GM12801 (cell line): Measurements from ENCODE around the gene TMEM253.

Source experiments
- CTCF ChIP-seq: IDR thresholded peaks from one replicate; pipeline ENCODE4 v1.5.1; 2011; ENCODE audit warnings: control low read depth; ENCODE audit not compliant: insufficient read length; ENCODE audit errors: extremely low read depth

TMEM253 gene

GRCh38 chr14:21100931-21101330, at the start of gene TMEM253:
TSS of gene TMEM253 (plus strand) at chr14:21101066. CDS start at chr14:21101344, 278 bp downstream.
- TF ChIP-seq CTCF, result no peak

- no peak for TF ChIP-seq CTCF
These were observed 47.4 kb upstream of the TMEM253 start for GRCh38 chr14:21053184-21054122.

- no peak for TF ChIP-seq CTCF
These were observed 46.6 kb upstream of the TMEM253 start for GRCh38 chr14:21054123-21054767.

GRCh38 chr14:21054768-21055145, 46.1 kb upstream of the TMEM253 start:
- no peak for TF ChIP-seq CTCF

GRCh38 chr14:21055432-21056117, 45.3 kb upstream of the TMEM253 start:
- TF ChIP-seq CTCF, result no peak

GRCh38 chr14:21056520-21057163, 44.2 kb upstream of the TMEM253 start:
- no peak for TF ChIP-seq CTCF
